ENCODE data around the gene SDK1.

Gene SDK1

GRCh38 chr7:3995187-3995586 is 694.1 kb downstream of the SDK1 start:
- DNase-seq (ENCODE audit: low read depth): peak; percentile 45
- TF ChIP-seq MYC (IDR thresholded peaks at IDR 0.05; ENCODE audit: low read depth, low read length) (no peak), CTCF (IDR thresholded peaks at IDR 0.05; ENCODE audit: low read depth, low read length) (no peak), POLR2A (IDR thresholded peaks at IDR 0.05; ENCODE audit: extremely low read depth, insufficient read length) (no peak)
- TF ChIP-seq, protein P1, sequence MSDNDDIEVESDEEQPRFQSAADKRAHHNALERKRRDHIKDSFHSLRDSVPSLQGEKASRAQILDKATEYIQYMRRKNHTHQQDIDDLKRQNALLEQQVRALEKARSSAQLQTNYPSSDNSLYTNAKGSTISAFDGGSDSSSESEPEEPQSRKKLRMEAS (IDR thresholded peaks at IDR 0.05; ENCODE audit: low read depth, low read length): no peak
- no peak overlapping the region for H3K4me3 ChIP-seq (ENCODE audit: low read depth, low read length)

DNA sequence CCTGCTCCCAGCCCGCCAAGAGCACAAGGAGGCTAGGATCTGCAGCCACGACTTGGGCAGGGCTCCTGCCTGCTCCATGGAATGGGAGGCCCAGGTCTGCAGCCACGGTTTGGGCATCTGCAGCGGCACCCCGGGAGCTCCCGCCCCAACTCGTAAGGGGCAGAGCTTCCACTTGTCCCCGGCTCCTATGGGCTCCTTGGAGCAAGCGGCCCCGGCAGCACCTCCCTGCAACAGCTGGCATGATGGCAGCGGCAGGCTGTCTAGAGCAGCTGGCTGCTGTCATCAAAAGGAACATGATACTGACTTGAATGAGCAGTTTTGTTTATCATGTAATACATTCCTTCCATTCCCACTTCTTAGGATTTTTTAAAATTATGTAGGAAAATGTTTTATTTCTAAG is 697.0 kb downstream of the SDK1 start:
- no peak for TF ChIP-seq POLR2A (IDR thresholded peaks at IDR 0.05; ENCODE audit: extremely low read depth, insufficient read length)
- no peak for TF ChIP-seq MYC (IDR thresholded peaks at IDR 0.05; ENCODE audit: low read depth, low read length)
- TF ChIP-seq CTCF (IDR thresholded peaks at IDR 0.05; ENCODE audit: low read depth, low read length): no peak
- TF ChIP-seq, protein P1 (IDR thresholded peaks at IDR 0.05; ENCODE audit: low read depth, low read length): no peak
- H3K4me3 ChIP-seq (ENCODE audit: low read depth, low read length): no peak overlapping the region
- DNase-seq (ENCODE audit: low read depth): no peak

DNA sequence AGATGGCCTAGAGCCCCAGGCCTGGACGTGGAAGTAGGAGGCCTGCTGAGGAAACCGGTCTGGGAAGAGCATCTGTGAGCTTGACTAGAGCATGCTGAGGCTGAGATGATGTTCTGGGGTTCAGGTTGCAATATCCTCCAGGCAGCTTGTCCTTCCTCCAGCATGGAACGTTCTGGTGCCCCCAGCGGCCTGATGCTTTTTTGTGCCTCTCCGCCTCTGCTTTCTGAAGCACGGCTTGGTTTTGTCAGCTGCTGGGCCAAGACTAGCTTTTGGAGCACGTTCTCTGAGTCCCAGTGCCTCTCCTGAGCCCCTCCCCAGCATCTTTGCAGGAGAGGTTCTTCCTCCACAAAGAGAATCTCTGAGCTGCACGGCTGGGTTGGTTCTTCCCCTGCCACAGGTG is 699.1 kb downstream of the SDK1 start:
- TF ChIP-seq CTCF (IDR thresholded peaks at IDR 0.05; ENCODE audit: low read depth, low read length): no peak
- no peak for TF ChIP-seq POLR2A (IDR thresholded peaks at IDR 0.05; ENCODE audit: extremely low read depth, insufficient read length)
- TF ChIP-seq, protein P1 (IDR thresholded peaks at IDR 0.05; ENCODE audit: low read depth, low read length): no peak
- TF ChIP-seq MYC (IDR thresholded peaks at IDR 0.05; ENCODE audit: low read depth, low read length): no peak
- DNase-seq (ENCODE audit: low read depth): no peak
- H3K4me3 ChIP-seq (ENCODE audit: low read depth, low read length): no peak overlapping the region

DNA sequence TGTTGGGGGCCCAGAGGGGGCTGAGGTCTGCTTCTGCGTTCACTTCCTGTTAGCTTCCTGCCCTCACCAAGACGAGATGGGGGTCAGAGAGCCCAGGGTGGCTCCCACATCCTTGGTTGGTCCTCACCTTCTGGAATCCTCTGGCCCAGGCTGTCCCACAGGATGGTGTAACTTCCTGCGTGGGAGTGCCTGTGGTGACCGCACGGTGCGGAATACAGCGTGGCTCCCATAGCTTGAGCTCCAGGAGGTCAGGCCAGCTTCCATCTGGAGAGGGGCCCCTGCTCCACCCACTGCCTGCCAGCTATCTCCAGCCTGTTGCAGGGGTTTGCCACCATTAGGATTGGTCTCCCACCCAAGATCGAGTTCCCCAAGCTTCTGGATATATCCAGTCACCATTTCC is 699.9 kb downstream of the SDK1 start:
- peak; percentile 24 for DNase-seq (ENCODE audit: low read depth)
- TF ChIP-seq CTCF (IDR thresholded peaks at IDR 0.05; ENCODE audit: low read depth, low read length) (no peak), MYC (IDR thresholded peaks at IDR 0.05; ENCODE audit: low read depth, low read length) (no peak), POLR2A (IDR thresholded peaks at IDR 0.05; ENCODE audit: extremely low read depth, insufficient read length) (no peak)
- TF ChIP-seq, protein P1 (IDR thresholded peaks at IDR 0.05; ENCODE audit: low read depth, low read length): no peak
- H3K4me3 ChIP-seq (ENCODE audit: low read depth, low read length): no peak overlapping the region

DNA sequence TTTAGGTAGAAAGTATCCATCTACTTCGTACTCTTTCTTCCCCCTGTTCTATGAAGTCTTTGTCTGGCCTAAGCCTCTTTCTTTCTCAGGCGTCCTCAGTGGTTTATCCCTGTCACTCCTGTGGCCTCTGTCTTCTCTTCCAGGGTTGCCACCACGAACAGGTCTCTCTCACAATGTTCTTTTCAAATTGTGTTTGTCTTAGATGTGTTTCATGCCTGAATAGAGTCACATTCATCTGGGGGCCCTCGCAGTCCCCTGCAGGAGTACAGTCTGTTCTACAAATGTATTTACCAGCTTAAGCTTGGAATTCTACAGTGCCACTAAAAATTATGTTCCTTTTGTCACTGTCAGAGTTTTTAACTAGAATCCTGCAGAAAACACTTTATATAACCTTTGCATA is 700.7 kb downstream of the SDK1 start:
- H3K4me3 ChIP-seq (ENCODE audit: low read depth, low read length): no peak overlapping the region
- TF ChIP-seq, protein P1 (IDR thresholded peaks at IDR 0.05; ENCODE audit: low read depth, low read length): no peak
- TF ChIP-seq POLR2A (IDR thresholded peaks at IDR 0.05; ENCODE audit: extremely low read depth, insufficient read length): no peak
- TF ChIP-seq MYC (IDR thresholded peaks at IDR 0.05; ENCODE audit: low read depth, low read length): no peak
- TF ChIP-seq CTCF (IDR thresholded peaks at IDR 0.05; ENCODE audit: low read depth, low read length): no peak
- no peak for DNase-seq (ENCODE audit: low read depth)

DNA sequence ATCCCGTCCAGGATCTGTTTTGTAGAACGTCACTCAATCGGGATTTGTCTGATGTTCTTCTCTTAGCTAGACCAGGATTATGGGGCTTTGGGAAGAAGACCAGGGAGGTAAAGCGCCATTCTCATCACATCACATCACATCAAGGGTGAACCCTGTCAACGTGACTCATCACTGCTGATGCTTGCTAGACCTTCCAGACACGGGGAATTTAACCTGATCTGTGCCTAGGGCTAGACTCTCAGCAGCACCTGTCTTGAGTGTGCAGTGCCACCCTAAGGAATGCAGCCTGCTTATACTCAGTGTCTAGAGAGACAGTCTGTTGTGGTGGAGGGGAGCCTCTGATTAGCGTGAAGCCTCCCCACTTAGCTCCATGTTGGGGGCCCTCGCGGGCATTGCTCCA is 702.5 kb downstream of the SDK1 start:
- DNase-seq (ENCODE audit: low read depth): no peak
- no peak overlapping the region for H3K4me3 ChIP-seq (ENCODE audit: low read depth, low read length)

More for the DNA sequence above, 702.5 kb downstream of the SDK1 start:
- TF ChIP-seq, protein P1 (IDR thresholded peaks at IDR 0.05; ENCODE audit: low read depth, low read length): no peak
- TF ChIP-seq CTCF (IDR thresholded peaks at IDR 0.05; ENCODE audit: low read depth, low read length) (no peak), POLR2A (IDR thresholded peaks at IDR 0.05; ENCODE audit: extremely low read depth, insufficient read length) (no peak)

Data from NB4 (cell line).